WI38 (cell line): ENCODE measurements around the gene CLIC5.

Experiments
- H3K4me3 ChIP-seq: 2 replicates; pipeline ENCODE4 v1.5.1; 2011; ENCODE audit warnings: low read depth, mild to moderate bottlenecking, control low read depth, low read length
- TF ChIP-seq, protein P1 (sequence below): IDR thresholded peaks from 2 replicates; pipeline ENCODE4 v1.5.1; 2012; ENCODE audit warnings: low read depth, mild to moderate bottlenecking, control low read depth, low read length

CLIC5 gene

GRCh38 chr6:45922728-45923351, 92.8 kb downstream of the CLIC5 start:
- TF ChIP-seq, protein P1, sequence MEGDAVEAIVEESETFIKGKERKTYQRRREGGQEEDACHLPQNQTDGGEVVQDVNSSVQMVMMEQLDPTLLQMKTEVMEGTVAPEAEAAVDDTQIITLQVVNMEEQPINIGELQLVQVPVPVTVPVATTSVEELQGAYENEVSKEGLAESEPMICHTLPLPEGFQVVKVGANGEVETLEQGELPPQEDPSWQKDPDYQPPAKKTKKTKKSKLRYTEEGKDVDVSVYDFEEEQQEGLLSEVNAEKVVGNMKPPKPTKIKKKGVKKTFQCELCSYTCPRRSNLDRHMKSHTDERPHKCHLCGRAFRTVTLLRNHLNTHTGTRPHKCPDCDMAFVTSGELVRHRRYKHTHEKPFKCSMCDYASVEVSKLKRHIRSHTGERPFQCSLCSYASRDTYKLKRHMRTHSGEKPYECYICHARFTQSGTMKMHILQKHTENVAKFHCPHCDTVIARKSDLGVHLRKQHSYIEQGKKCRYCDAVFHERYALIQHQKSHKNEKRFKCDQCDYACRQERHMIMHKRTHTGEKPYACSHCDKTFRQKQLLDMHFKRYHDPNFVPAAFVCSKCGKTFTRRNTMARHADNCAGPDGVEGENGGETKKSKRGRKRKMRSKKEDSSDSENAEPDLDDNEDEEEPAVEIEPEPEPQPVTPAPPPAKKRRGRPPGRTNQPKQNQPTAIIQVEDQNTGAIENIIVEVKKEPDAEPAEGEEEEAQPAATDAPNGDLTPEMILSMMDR = peak; percentile 47

DNA sequence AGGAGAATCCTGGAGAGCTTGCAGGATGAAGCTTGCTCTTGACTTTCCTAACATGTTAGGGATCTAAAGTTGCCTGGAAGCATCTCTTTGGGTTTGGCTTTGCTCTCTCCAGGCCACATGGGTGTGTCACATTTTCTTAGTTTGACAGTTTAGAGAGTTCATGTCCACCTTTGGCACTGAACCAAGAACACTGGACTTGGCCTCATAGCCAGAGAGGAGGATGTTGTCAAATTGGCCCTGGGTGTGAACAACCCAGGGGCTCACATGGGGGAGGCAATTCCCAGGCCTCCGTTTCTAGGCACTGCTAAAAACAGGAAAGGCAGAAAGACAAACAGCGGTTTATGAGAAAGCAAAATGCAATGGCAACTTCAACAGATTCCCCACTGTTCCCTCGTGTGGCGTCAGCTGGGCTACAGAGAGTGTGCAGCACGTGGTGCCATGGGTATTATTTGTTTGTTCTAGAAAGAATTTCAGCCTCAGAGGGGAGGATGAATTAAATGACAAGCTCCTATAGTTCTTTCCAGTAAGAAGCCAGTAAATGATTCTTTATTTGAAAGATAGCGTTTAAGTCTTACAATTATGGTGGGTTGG, 93.9 kb downstream of the CLIC5 start:
- TF ChIP-seq, protein P1 = no peak
- H3K4me3 ChIP-seq = no peak overlapping the region

More at GRCh38 chr6:45922728-45923351, 92.8 kb downstream of the CLIC5 start:
- H3K4me3 ChIP-seq = no peak overlapping the region

- H3K4me3 ChIP-seq = no peak overlapping the region
- TF ChIP-seq, protein P1 = no peak
These were observed 94.7 kb downstream of the CLIC5 start for GRCh38 chr6:45920819-45921511.

DNA sequence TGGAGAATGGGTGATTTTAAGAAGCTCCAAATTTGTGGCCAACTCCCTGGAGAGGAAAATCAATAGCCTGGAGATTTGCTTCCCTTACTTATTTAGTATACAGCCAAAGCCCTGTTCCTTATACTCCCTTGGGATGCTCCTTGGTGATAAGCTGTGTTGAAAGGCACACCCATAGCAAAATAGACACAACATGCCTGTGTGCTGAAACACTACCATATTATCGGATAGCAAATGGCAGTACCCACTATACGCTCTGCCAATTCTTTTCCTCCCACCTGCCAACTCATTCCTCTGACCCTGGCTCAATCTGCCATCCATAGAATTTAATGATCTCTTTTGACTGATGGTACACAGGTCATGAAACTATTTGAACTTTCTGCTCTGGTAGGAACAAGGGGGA, 98.2 kb downstream of the CLIC5 start:
- H3K4me3 ChIP-seq = no peak overlapping the region
- TF ChIP-seq, protein P1 = no peak

- no peak overlapping the region for H3K4me3 ChIP-seq
- TF ChIP-seq, protein P1 = no peak
These were observed 99.0 kb downstream of the CLIC5 start for GRCh38 chr6:45916692-45917091.

DNA sequence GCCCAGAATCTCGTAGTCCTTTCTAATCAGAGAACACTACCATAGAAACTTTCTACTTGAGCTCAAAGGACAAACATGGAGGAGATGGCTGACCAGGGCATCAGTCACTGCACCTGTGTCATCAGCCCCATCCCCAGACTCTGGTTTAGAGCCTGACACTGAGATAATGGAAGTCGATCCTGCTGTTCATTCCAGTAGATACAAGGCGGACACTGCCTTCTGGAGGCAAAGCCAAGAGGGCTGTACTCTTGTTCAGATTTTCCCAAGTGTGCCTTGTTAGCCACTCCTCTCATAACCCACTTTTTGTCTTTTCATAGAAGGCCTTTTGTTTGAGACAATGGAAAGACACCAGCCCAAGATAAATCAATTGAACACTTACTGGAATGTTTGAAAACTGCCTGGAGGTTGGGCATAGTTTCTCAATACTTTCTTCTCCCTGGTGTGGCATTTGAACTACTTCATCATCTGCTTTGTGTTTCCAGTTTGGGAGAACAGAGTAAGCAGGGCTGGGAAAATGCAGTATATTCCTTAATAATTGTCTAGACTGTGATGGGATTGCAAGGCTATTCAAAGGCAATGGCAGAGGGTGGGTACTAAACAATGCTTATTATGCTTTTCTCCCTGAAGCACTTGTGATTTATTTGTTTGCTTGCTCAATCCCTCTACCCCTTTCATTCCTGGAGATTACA, 99.7 kb downstream of the CLIC5 start:
- TF ChIP-seq, protein P1 = no peak
- no peak overlapping the region for H3K4me3 ChIP-seq
